CD14-positive monocyte (primary cell): ENCODE measurements around the gene COG7. TPM values are rescaled to one million over a fixed set of nuclear protein-coding genes. Genes with fewer than 3 reads are reported as not detected.

Experiments used
- DNase-seq, 3 donors: peaks; one replicate each; pipeline ENCODE4 v3.0.0-alpha.2; 2011 to 2022
- H2AFZ ChIP-seq: 2 replicates; pipeline ENCODE4 v1.6.0; 2012; ENCODE audit warnings: mild to moderate bottlenecking, low read depth, low read length, inconsistent platforms; ENCODE audit not compliant: insufficient read depth, poor library complexity, severe bottlenecking
- H3K27ac ChIP-seq, 2 donors: 1 replicate in 1 of 2; 2 replicates in 1 of 2; pipeline ENCODE4 v1.5.1; 2012 to 2013; ENCODE audit warnings: low read length in 2 of 2, control low read depth in 1 of 2, inconsistent platforms in 1 of 2, low read depth in 1 of 2, mild to moderate bottlenecking in 1 of 2
- H3K27me3 ChIP-seq, 2 donors: one replicate each; pipeline versions ENCODE4 v1.6.0 to v1.6.1; 2011 to 2013; ENCODE audit warnings: low read length in 2 of 2; ENCODE audit not compliant: control insufficient read depth in 2 of 2, insufficient read depth in 2 of 2
- H3K36me3 ChIP-seq, 2 donors: replicated peaks in 1 of 2; 1 replicate in 1 of 2; 2 replicates in 1 of 2; pipeline versions ENCODE4 v1.5.1 to v1.6.1; 2012 to 2013; ENCODE audit warnings: low read length in 2 of 2, control low read depth in 1 of 2, inconsistent platforms in 1 of 2, mild to moderate bottlenecking in 1 of 2; ENCODE audit not compliant: insufficient read depth in 2 of 2, control insufficient read depth in 1 of 2
- H3K4me1 ChIP-seq, 2 donors: 1 replicate in 1 of 2; 2 replicates in 1 of 2; pipeline versions ENCODE4 v1.5.1 to v1.6.1; 2012 to 2013; ENCODE audit warnings: low read length in 2 of 2, control low read depth in 1 of 2, inconsistent platforms in 1 of 2, mild to moderate bottlenecking in 1 of 2, moderate library complexity in 1 of 2; ENCODE audit not compliant: insufficient read depth in 2 of 2, control insufficient read depth in 1 of 2
- H3K4me2 ChIP-seq: replicated peaks from 2 replicates; pipeline ENCODE3; 2012; ENCODE audit warnings: low read length, moderate library complexity, mild to moderate bottlenecking; ENCODE audit not compliant: poor library complexity, severe bottlenecking; ENCODE audit errors: extremely low read depth
- H3K4me3 ChIP-seq, 3 experiments: fragments of 200-600 bp in 1 of 3; sonication (generic) in 1 of 3; replicated peaks in 1 of 3; 1 replicate in 2 of 3; 2 replicates in 1 of 3; pipeline ENCODE4 v1.5.1; 2011 to 2013; ENCODE audit warnings: low read length in 3 of 3, mild to moderate bottlenecking in 3 of 3, control low read depth in 2 of 3, low read depth in 2 of 3, inconsistent platforms in 1 of 3, moderate library complexity in 1 of 3
- H3K79me2 ChIP-seq: 2 replicates; pipeline ENCODE4 v1.6.0; 2012; ENCODE audit warnings: mild to moderate bottlenecking, control low read depth, inconsistent platforms, low read length, moderate library complexity; ENCODE audit not compliant: insufficient read depth
- H3K9ac ChIP-seq: 2 replicates; pipeline ENCODE4 v1.6.0; 2017; ENCODE audit warnings: low read length, mild to moderate bottlenecking; ENCODE audit not compliant: insufficient read depth, poor library complexity, severe bottlenecking
- H3K9me3 ChIP-seq, 2 donors: replicated peaks in 1 of 2; 1 replicate in 1 of 2; 2 replicates in 1 of 2; pipeline versions ENCODE4 v1.5.1 to v1.6.1; 2012 to 2013; ENCODE audit warnings: low read length in 2 of 2, control low read depth in 1 of 2; ENCODE audit not compliant: control insufficient read depth in 1 of 2, insufficient read depth in 1 of 2
- H4K20me1 ChIP-seq: 2 replicates; pipeline ENCODE4 v1.6.0; 2012; ENCODE audit warnings: mild to moderate bottlenecking, low read length, control low read depth, moderate library complexity; ENCODE audit not compliant: insufficient read depth
- H3K27ac Mint-ChIP-seq, 7 donors: one replicate each; pipeline ENCODE4 v1.8.0; 2020; ENCODE audit warnings: mild to moderate bottlenecking in 7 of 7, mixed read lengths in 7 of 7, moderate library complexity in 6 of 7, inconsistent platforms in 2 of 7
- H3K27me3 Mint-ChIP-seq, 3 donors: one replicate each; pipeline ENCODE4 v1.8.0; 2021 to 2022; ENCODE audit warnings: low read depth in 3 of 3, mild to moderate bottlenecking in 3 of 3, mixed read lengths in 3 of 3, moderate library complexity in 3 of 3, inconsistent platforms in 1 of 3
- H3K36me3 Mint-ChIP-seq, 2 donors: one replicate each; pipeline ENCODE4 v1.8.0; 2020; ENCODE audit warnings: mixed read lengths in 2 of 2, inconsistent platforms in 1 of 2, mild to moderate bottlenecking in 1 of 2
- H3K4me1 Mint-ChIP-seq: one replicate; pipeline ENCODE4 v1.8.0; 2020; ENCODE audit warnings: mild to moderate bottlenecking, mixed read lengths
- H3K4me3 Mint-ChIP-seq, 2 donors: one replicate each; pipeline ENCODE4 v1.8.0; 2020; ENCODE audit warnings: mild to moderate bottlenecking in 2 of 2, mixed read lengths in 2 of 2, moderate library complexity in 1 of 2
- H3K9me3 Mint-ChIP-seq, 7 donors: one replicate each; pipeline ENCODE4 v1.8.0; 2020 to 2022; ENCODE audit warnings: mixed read lengths in 7 of 7, mild to moderate bottlenecking in 6 of 7, moderate library complexity in 6 of 7, inconsistent platforms in 2 of 7
- CTCF ChIP-seq: fragments of 200-600 bp; IDR thresholded peaks from one replicate; pipeline ENCODE4 v1.8.0; 2022; ENCODE audit warnings: antibody characterized with exemption, mild to moderate bottlenecking
- WGBS: methylation state at CpG from one replicate; pipeline ENCODE4 v1.1.5; 2013; ENCODE audit warnings: missing lambda C conversion rate; ENCODE audit not compliant: insufficient coverage; 5-methylcytosine and 5-hydroxymethylcytosine counted together
- intact Hi-C, 2 donors: fragments of 100-400 bp; cut with micrococcal nuclease; formaldehyde crosslinking; loops; one replicate each; pipeline versions ENCODE4 v1.15.0 to v1.15.1; 2023
- polyA plus RNA-seq, 3 donors: library from polyadenylated mRNA; depleted of rRNA in 1 of 3; unstranded in 2 of 3; stranded (reverse) in 1 of 3; fragments of 300-500 nt in 2 of 3; fragments of >200 nt in 1 of 3; fragmentation: Illumina TruSeq in 2 of 3; gene quantifications; 1 replicate in 2 of 3; 2 replicates in 1 of 3; pipeline ENCODE4 v1.2.3, GENCODE V29; 2012 to 2021

Gene COG7
- polyA plus RNA-seq, 3 donors: 6.6 to 28.8 (median 8.0) TPM

GRCh38 chr16:23354246-23354645 is 98.7 kb downstream of the COG7 start:
- Mint-ChIP-seq H3K9me3 (peaks cover 0 to 5% (median 1%) of the 10 kb centered on the region in 7 donors), H3K4me1 (no peaks in the 10 kb centered on the region), H3K36me3 (no peaks in the 10 kb centered on the region), H3K4me3 (no peak overlapping the region), H3K27ac (no peak overlapping the region), H3K27me3 (peaks cover 1 to 7% (median 3%) of the 10 kb centered on the region in 3 donors)
- H4K20me1 ChIP-seq: no peaks in the 10 kb centered on the region
- no peaks in the 10 kb centered on the region for H3K4me1 ChIP-seq
- DNase-seq: no peak
- H3K4me3 ChIP-seq: no peak overlapping the region
- no peaks in the 10 kb centered on the region for H3K79me2 ChIP-seq
- peaks cover 0 to 3% of the 10 kb centered on the region in 2 donors for H3K9me3 ChIP-seq
- H3K36me3 ChIP-seq: no peaks in the 10 kb centered on the region
- no peak overlapping the region for H3K27ac ChIP-seq
- TF ChIP-seq CTCF: no peak
- intact Hi-C loops: no loop called here
- WGBS: 94% methylated on average over 9 of the region's 9 CpGs
- no peak overlapping the region for H2AFZ ChIP-seq
- no peak overlapping the region for H3K9ac ChIP-seq
- H3K4me2 ChIP-seq: no peak overlapping the region
- no peaks in the 10 kb centered on the region for H3K27me3 ChIP-seq

GRCh38 chr16:23353440-23353839 is 99.5 kb downstream of the COG7 start:
- Histone ChIP-seq H3K79me2 (no peaks in the 10 kb centered on the region), H3K27ac (no peak overlapping the region), H3K9me3 (peaks cover 0 to 3% of the 10 kb centered on the region in 2 donors), H3K4me3 (no peak overlapping the region), H3K9ac (no peak overlapping the region), H2AFZ (no peak overlapping the region), H3K4me2 (no peak overlapping the region), H3K27me3 (no peaks in the 10 kb centered on the region), H3K4me1 (no peaks in the 10 kb centered on the region), H3K36me3 (no peaks in the 10 kb centered on the region), H4K20me1 (no peaks in the 10 kb centered on the region)
- Mint-ChIP-seq H3K27ac (no peak overlapping the region), H3K4me3 (no peak overlapping the region), H3K4me1 (no peaks in the 10 kb centered on the region), H3K36me3 (no peaks in the 10 kb centered on the region), H3K9me3 (peaks cover 0 to 5% (median 1%) of the 10 kb centered on the region in 7 donors), H3K27me3 (peaks cover 1 to 7% (median 3%) of the 10 kb centered on the region in 3 donors)
- TF ChIP-seq CTCF: no peak
- intact Hi-C loops: no loop called here
- DNase-seq: no peak
